Activated CD8-positive, alpha-beta memory T cell treated with anti-CD3 and anti-CD28 coated beads for 36 hours (primary cell): ENCODE measurements around the gene LONRF2. TPM values are rescaled to one million over a fixed set of nuclear protein-coding genes. Genes with fewer than 3 reads are reported as not detected.

Experiments
- CTCF ChIA-PET: fragments of 350-600 bp; sonication (Branson Sonifier 250); formaldehyde crosslinking; loops from one replicate; lab custom pipeline; 2021; ENCODE audit warnings: antibody characterized with exemption; lab: Charles Lee
- POLR2A ChIA-PET: fragments of 350-600 bp; sonication (Branson Sonifier 250); formaldehyde crosslinking; loops from one replicate; lab custom pipeline; 2021; ENCODE audit warnings: antibody characterized with exemption; lab: Charles Lee
- total RNA-seq, 2 experiments: library from RNA; stranded (reverse); gene quantifications; one replicate each; pipeline ENCODE4 v1.2.3, GENCODE V29; 2021

Gene LONRF2
- total RNA-seq, 2 experiments from 2014 or later, result 0.08 TPM

GRCh38 chr2:100224988-100225710, 97.2 kb downstream of the LONRF2 start:
- CTCF ChIA-PET, result no interaction called here
- POLR2A ChIA-PET, result no interaction called here

DNA sequence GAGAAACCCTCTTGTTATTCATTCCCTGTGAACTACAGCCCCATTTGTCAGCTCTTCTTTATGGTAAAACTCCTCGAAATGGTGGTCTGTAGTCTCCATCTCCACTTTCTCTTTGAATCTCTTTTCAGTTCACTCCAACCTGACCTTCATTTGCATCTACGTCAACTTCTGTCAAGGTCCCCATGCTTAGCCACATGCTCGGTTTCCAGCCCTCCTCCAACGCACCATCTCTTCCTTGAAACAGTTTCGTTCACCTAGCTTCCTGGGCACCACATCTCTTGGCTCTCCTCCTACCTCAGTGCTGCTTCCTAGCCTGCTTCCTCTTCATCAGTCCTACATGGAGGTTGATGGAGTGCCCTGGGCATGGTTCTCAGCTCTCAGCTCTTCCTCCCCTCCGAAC, 98.8 kb downstream of the LONRF2 start:
- POLR2A ChIA-PET, result no interaction called here
- CTCF ChIA-PET, result no interaction called here

Other genes starting within 250 kb of the LONRF2 start
- 1 to 10 TPM in 1 of 2 experiments, under 1 TPM in 1; 0.71 to 1.1 TPM for gene AFF3, start 179.9 kb downstream of the LONRF2 start, total RNA-seq
- 10 to 100 TPM; 14.1 to 15.8 TPM for gene CHST10, start 95.2 kb upstream of the LONRF2 start, total RNA-seq
- gene NMS, start 148.0 kb upstream of the LONRF2 start, total RNA-seq, result not detected
- gene PDCL3, start 240.5 kb upstream of the LONRF2 start, total RNA-seq, result 10 to 100 TPM; 43.0 to 45.6 TPM